GM21717 (cell line): ENCODE measurements around the gene HPX.

ENCODE experiments used
- ATAC-seq: cut with Tn5 transposase; IDR thresholded peaks from one replicate; pipeline ENCODE4 v1.9.1; 2021; ENCODE audit warnings: mild to moderate bottlenecking, moderate library complexity; ENCODE audit not compliant: unreplicated experiment

HPX gene

GRCh38 chr11:6468712-6469495 is 28.1 kb upstream of the HPX start:
- ATAC-seq, result peak; percentile 52

- no peak for ATAC-seq
Observed at GRCh38 chr11:6459099-6459450, 18.3 kb upstream of the HPX start.

GRCh38 chr11:6458352-6459098 is 17.7 kb upstream of the HPX start:
- no peak for ATAC-seq

- ATAC-seq, result no peak
Observed at GRCh38 chr11:6457581-6458320, 17.0 kb upstream of the HPX start.

- ATAC-seq, result no peak
Observed at GRCh38 chr11:6456361-6457073, 15.7 kb upstream of the HPX start.

GRCh38 chr11:6455070-6455469 is 14.3 kb upstream of the HPX start:
- no peak for ATAC-seq

- no peak for ATAC-seq
Observed at GRCh38 chr11:6453152-6453551, 12.4 kb upstream of the HPX start.

GRCh38 chr11:6452219-6452618 is 11.4 kb upstream of the HPX start:
- ATAC-seq, result no peak

GRCh38 chr11:6448574-6448973 is 7.8 kb upstream of the HPX start:
- no peak for ATAC-seq

GRCh38 chr11:6443269-6444003 is 2.6 kb upstream of the HPX start:
- ATAC-seq, result peak; percentile 75

- ATAC-seq, result no peak
Observed at GRCh38 chr11:6442441-6442840, 1.7 kb upstream of the HPX start.

- no peak for ATAC-seq
Observed at GRCh38 chr11:6438979-6439571, 1.7 kb downstream of the HPX start.

- no peak for ATAC-seq
Observed at GRCh38 chr11:6437993-6438392, 2.8 kb downstream of the HPX start.

GRCh38 chr11:6437423-6437822 is 3.4 kb downstream of the HPX start:
- no peak for ATAC-seq

- peak; percentile 57 for ATAC-seq
Observed at GRCh38 chr11:6433998-6434660, 6.7 kb downstream of the HPX start.

GRCh38 chr11:6431861-6432260 is 8.9 kb downstream of the HPX start:
- no peak for ATAC-seq

- no peak for ATAC-seq
Observed at GRCh38 chr11:6427516-6427915, 13.3 kb downstream of the HPX start.

GRCh38 chr11:6420677-6421076 is 20.1 kb downstream of the HPX start:
- no peak for ATAC-seq

- ATAC-seq, result peak; percentile 48
Observed at GRCh38 chr11:6419009-6419631, 21.7 kb downstream of the HPX start, which contains the start of gene APBB1. TSS of gene APBB1 (minus strand) at chr11:6419094. CDS start at chr11:6411347, 7,747 bp downstream.
